Transverse colon (tissue), 4 donors: ENCODE measurements around the gene TFCP2L1. TPM values are rescaled to one million over a fixed set of nuclear protein-coding genes. Genes with fewer than 3 reads are reported as not detected.
"Not testable (repeated sequence)": the region's sequence is repeated elsewhere in the genome, so short reads cannot be mapped to it uniquely, and the experiment has no call there.

Source experiments
- DNase-seq: peaks from one replicate; pipeline ENCODE4 v3.0.0-alpha.2; 2019
- H3K27ac ChIP-seq, 4 donors: fragments of 200-600 bp; sonication (generic); 2 replicates each; pipeline ENCODE4 v1.5.1; 2016 to 2018; ENCODE audit warnings: inconsistent platforms in 4 of 4
- H3K27me3 ChIP-seq: fragments of 200-600 bp; sonication (generic); 2 replicates; pipeline ENCODE4 v1.5.1; 2017; ENCODE audit warnings: inconsistent platforms
- H3K36me3 ChIP-seq, 4 donors: fragments of 200-600 bp; sonication (generic); 2 replicates each; pipeline ENCODE4 v1.5.1; 2017 to 2019; ENCODE audit warnings: inconsistent platforms in 4 of 4
- H3K4me1 ChIP-seq, 4 donors: fragments of 200-600 bp; sonication (generic); 2 replicates each; pipeline ENCODE4 v1.5.1; 2017 to 2020; ENCODE audit warnings: inconsistent platforms in 4 of 4
- H3K4me3 ChIP-seq, 4 donors: fragments of 200-600 bp; sonication (generic); 1 replicate in 1 of 4; 2 replicates in 3 of 4; pipeline versions ENCODE4 v1.5.1 to v1.6.1; 2017 to 2019; ENCODE audit warnings: inconsistent platforms in 4 of 4
- H3K9me3 ChIP-seq, 2 donors: fragments of 200-600 bp; sonication (generic); 2 replicates each; pipeline ENCODE4 v1.5.1; 2017 to 2019; ENCODE audit warnings: inconsistent platforms in 2 of 2
- CTCF ChIP-seq, 5 experiments: fragments of 200-600 bp in 3 of 5; fragments of 450-650 bp in 2 of 5; sonication (generic) in 3 of 5; IDR thresholded peaks; 1 replicate in 2 of 5; 2 replicates in 3 of 5; pipeline ENCODE4 v1.5.1; 2016 to 2017; ENCODE audit warnings: antibody characterized with exemption in 5 of 5, inconsistent platforms in 3 of 5, mild to moderate bottlenecking in 2 of 5, moderate library complexity in 1 of 5
- EP300 ChIP-seq: sonication (generic); formaldehyde crosslinking; IDR thresholded peaks from one replicate; pipeline ENCODE4 v1.6.1; 2017; ENCODE audit warnings: antibody characterized with exemption, low read depth
- POLR2A ChIP-seq: fragments of 450-650 bp; IDR thresholded peaks from one replicate; pipeline ENCODE4 v1.6.1; 2016; ENCODE audit warnings: antibody characterized with exemption, mild to moderate bottlenecking, moderate library complexity
- POLR2AphosphoS5 ChIP-seq, 3 donors: sonication (generic); formaldehyde crosslinking; IDR thresholded peaks; one replicate each; pipeline ENCODE4 v1.6.1; 2016; ENCODE audit warnings: antibody characterized with exemption in 3 of 3
- WGBS, 2 donors: methylation state at CpG; one replicate each; pipeline ENCODE4 v1.1.5; 2018; ENCODE audit warnings: low coverage in 1 of 2; 5-methylcytosine and 5-hydroxymethylcytosine counted together
- in situ Hi-C, 4 donors: fragments of 200-750 bp; cut with MboI; loops; one replicate each; pipeline versions ENCODE4 v1.15.0 to v1.15.1; 2017; ENCODE audit warnings: low sequenced_read_pairs in 3 of 4, low pct_ligation_motif_present in 1 of 4, low pct_unique_long_range_greater_than_20kb in 1 of 4
- intact Hi-C: fragments of 100-400 bp; cut with DNase I; formaldehyde crosslinking; loops from one replicate; pipeline ENCODE4 v1.15.1; 2023; ENCODE audit warnings: low total_unique reads
- total RNA-seq, 4 donors: library from RNA; depleted of rRNA; stranded (reverse); fragments of >200 nt; gene quantifications; one replicate each; pipeline ENCODE4 v1.1.0, GENCODE V29; 2016

Gene TFCP2L1
- 100 to 1,000 TPM in 3 of 4 donors, 10 to 100 TPM in 1; 52.7 to 167 (median 146) TPM for total RNA-seq

- H3K4me3 ChIP-seq = peak within 1 kb of the TSS; percentile 57 to 80 (median 72)
- DNase-seq = peak; percentile 82
- 1% methylated on average over 82 of the region's 119 CpGs; no CpG with 5 or more reads in 1 of the 2 donors for WGBS, 2 donors
Measured at GRCh38 chr2:121284463-121285449, at the start of gene TFCP2L1. Gene TFCP2L1, minus strand, starts transcription at chr2:121285202. Its CDS starts 93 bp downstream, at chr2:121285109.

GRCh38 chr2:121333834-121334558, 49.0 kb upstream of the TFCP2L1 start:
- intact Hi-C loops = no loop called here

More at GRCh38 chr2:121284463-121285449, at the start of gene TFCP2L1:
- in situ Hi-C loops = no loop called here
- H3K27ac ChIP-seq = peak within 1 kb of the TSS; percentile 88 to 96 (median 93)
- H3K9me3 ChIP-seq = no peaks in the 10 kb centered on the region
- H3K36me3 ChIP-seq = no peaks in the 10 kb centered on the region
- H3K27me3 ChIP-seq = peaks cover 34% of the 10 kb centered on the region
- H3K4me1 ChIP-seq = peaks cover 0 to 28% (median 15%) of the 10 kb centered on the region in 4 donors
- TF ChIP-seq EP300 = no peak
- peak; percentile 73 for TF ChIP-seq POLR2A
- peak; percentile 46 to 93 (median 91) for TF ChIP-seq POLR2AphosphoS5 (IDR thresholded peaks at IDR 0.05)
- no peak for TF ChIP-seq CTCF (IDR thresholded peaks at IDR 0.05)
- intact Hi-C loops = no loop called here

GRCh38 chr2:121333231-121333630, 48.2 kb upstream of the TFCP2L1 start:
- WGBS, 2 donors = 80 to 100% methylated on average over 3 to 17 of the region's 17 CpGs
- no peak overlapping the region for H3K27ac ChIP-seq
- peaks cover 0 to 11% (median 2%) of the 10 kb centered on the region in 4 donors for H3K4me1 ChIP-seq
- in situ Hi-C loops (no loop called here), intact Hi-C loops (no loop called here)
- H3K36me3 ChIP-seq = peaks cover 0 to 2% (median 0%) of the 10 kb centered on the region in 4 donors
- no peaks in the 10 kb centered on the region for H3K27me3 ChIP-seq
- no peaks in the 10 kb centered on the region for H3K9me3 ChIP-seq
- no peak overlapping the region for H3K4me3 ChIP-seq
- no peak for TF ChIP-seq POLR2A
- no peak for TF ChIP-seq POLR2AphosphoS5 (IDR thresholded peaks at IDR 0.05)
- TF ChIP-seq EP300 = no peak
- no peak for DNase-seq

More at GRCh38 chr2:121333834-121334558, 49.0 kb upstream of the TFCP2L1 start:
- DNase-seq = no peak
- H3K9me3 ChIP-seq = no peaks in the 10 kb centered on the region
- in situ Hi-C loops = no loop called here
- WGBS, 2 donors = 68% methylated on average over 12 of the region's 12 CpGs; no CpG with 5 or more reads in 1 of the 2 donors
- no peak overlapping the region for H3K27ac ChIP-seq
- TF ChIP-seq CTCF (IDR thresholded peaks at IDR 0.05) (no peak), POLR2A (no peak), EP300 (no peak), POLR2AphosphoS5 (IDR thresholded peaks at IDR 0.05) (no peak)
- H3K4me1 ChIP-seq = peaks cover 0 to 11% (median 2%) of the 10 kb centered on the region in 4 donors
- H3K36me3 ChIP-seq = peaks cover 0 to 5% (median 0%) of the 10 kb centered on the region in 4 donors
- no peaks in the 10 kb centered on the region for H3K27me3 ChIP-seq
- no peak overlapping the region for H3K4me3 ChIP-seq

GRCh38 chr2:121331324-121331723, 46.3 kb upstream of the TFCP2L1 start:
- H3K27ac ChIP-seq, H3K4me3 ChIP-seq, in situ Hi-C loops, H3K36me3 ChIP-seq, intact Hi-C loops, H3K27me3 ChIP-seq, H3K9me3 ChIP-seq, DNase-seq: not testable (repeated sequence)
- H3K4me1 ChIP-seq = peaks cover 0 to 11% (median 2%) of the 10 kb centered on the region in 4 donors
- 70 to 81% methylated on average over 3 to 8 of the region's 8 CpGs for WGBS, 2 donors
